ENCODE results near the gene CCDC198.

The CCDC198 gene

GRCh38 chr14:57479197-57479596, 14.5 kb downstream of the CCDC198 start:
- H3K9me3 ChIP-seq (ENCODE audit: control insufficient read depth, insufficient read depth, low read length) = no peaks in the 10 kb centered on the region
- no peaks in the 10 kb centered on the region for H3K36me3 ChIP-seq (ENCODE audit: control insufficient read depth, low read length)
- no peak overlapping the region for H3K4me2 ChIP-seq (ENCODE audit: low read length)
- no peak overlapping the region for H3K4me3 ChIP-seq (ENCODE audit: low read length)
- H3K79me2 ChIP-seq (ENCODE audit: control insufficient read depth, low read length) = no peaks in the 10 kb centered on the region
- H3F3A ChIP-seq (ENCODE audit: control insufficient read depth, insufficient read depth) = no peaks in the 10 kb centered on the region
- no peaks in the 10 kb centered on the region for H3K9me2 ChIP-seq (replicated peaks; ENCODE audit: control insufficient read depth, low read length)
- TF ChIP-seq CTCF (IDR thresholded peaks at IDR 0.05; ENCODE audit: low read depth, low read length, poor library complexity, severe bottlenecking) (no peak), EZH2phosphoT487 (IDR thresholded peaks at IDR 0.05; ENCODE audit: borderline replicate concordance, low read length) (no peak)
- H3K27me3 ChIP-seq (ENCODE audit: control insufficient read depth, low read length) = peaks cover 12% of the 10 kb centered on the region; the same call in 1 of the 2 replicates
- no peak overlapping the region for H3K27ac ChIP-seq (ENCODE audit: low read depth, low read length)
- no peaks in the 10 kb centered on the region for H4K20me1 ChIP-seq (ENCODE audit: control insufficient read depth, insufficient read depth, low read depth, low read length)
- peaks cover 16% of the 10 kb centered on the region for H3K4me1 ChIP-seq (ENCODE audit: control insufficient read depth, low read length)

DNA sequence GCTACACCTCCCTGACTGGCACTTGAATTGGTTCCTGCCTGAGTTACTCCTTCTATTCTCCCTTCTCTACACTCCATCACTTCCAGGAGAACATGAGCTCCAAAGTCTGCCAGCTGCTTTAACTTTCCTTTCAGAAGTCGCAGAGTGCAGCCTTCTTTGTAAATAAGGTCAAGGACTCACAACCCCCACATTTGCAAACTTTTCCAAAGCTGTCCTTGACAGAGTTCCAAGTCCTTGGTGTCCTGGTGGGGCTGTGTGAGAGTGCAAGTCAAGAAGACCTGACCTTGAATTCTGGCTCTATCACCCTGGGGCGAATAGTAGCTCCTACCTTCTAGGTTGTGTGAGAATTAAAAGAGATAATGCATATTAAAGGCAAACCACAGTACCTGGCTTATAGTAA, 15.6 kb downstream of the CCDC198 start:
- Histone ChIP-seq H3K4me1 (ENCODE audit: control insufficient read depth, low read length) (peaks cover 16% of the 10 kb centered on the region), H3K9me3 (ENCODE audit: control insufficient read depth, insufficient read depth, low read length) (no peaks in the 10 kb centered on the region), H3K9me2 (replicated peaks; ENCODE audit: control insufficient read depth, low read length) (no peaks in the 10 kb centered on the region), H4K20me1 (ENCODE audit: control insufficient read depth, insufficient read depth, low read depth, low read length) (no peaks in the 10 kb centered on the region), H3K79me2 (ENCODE audit: control insufficient read depth, low read length) (no peaks in the 10 kb centered on the region), H3K4me3 (ENCODE audit: low read length) (no peak overlapping the region), H3F3A (ENCODE audit: control insufficient read depth, insufficient read depth) (no peaks in the 10 kb centered on the region), H3K27me3 (ENCODE audit: control insufficient read depth, low read length) (peaks cover 13% of the 10 kb centered on the region; the same call in 1 of the 2 replicates), H3K36me3 (ENCODE audit: control insufficient read depth, low read length) (no peaks in the 10 kb centered on the region), H3K27ac (ENCODE audit: low read depth, low read length) (no peak overlapping the region), H3K4me2 (ENCODE audit: low read length) (no peak overlapping the region)
- TF ChIP-seq EZH2phosphoT487 (IDR thresholded peaks at IDR 0.05; ENCODE audit: borderline replicate concordance, low read length) = no peak
- no peak for TF ChIP-seq CTCF (IDR thresholded peaks at IDR 0.05; ENCODE audit: low read depth, low read length, poor library complexity, severe bottlenecking)

DNA sequence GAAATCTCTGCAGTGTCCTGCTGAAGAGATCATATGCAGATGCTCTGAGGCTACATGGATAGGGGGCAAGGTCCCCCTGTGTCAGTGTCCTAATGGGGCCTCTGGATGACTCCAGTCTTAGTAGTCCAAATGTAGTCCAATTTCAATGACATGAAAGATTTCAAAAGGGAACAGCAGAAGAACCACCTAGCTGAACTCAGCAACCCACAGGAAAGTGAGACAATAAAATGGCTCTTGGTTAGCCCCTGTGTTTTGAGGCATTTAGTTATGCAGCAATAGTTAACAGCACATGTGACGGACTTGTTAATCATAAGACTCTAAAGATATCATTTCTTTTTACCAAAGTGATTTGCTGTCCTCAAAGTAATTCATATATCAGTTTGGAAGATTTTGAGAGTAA, 22.7 kb downstream of the CCDC198 start:
- peaks cover 10% of the 10 kb centered on the region; the same call in 1 of the 2 replicates for H3K27me3 ChIP-seq (ENCODE audit: control insufficient read depth, low read length)
- no peaks in the 10 kb centered on the region for H4K20me1 ChIP-seq (ENCODE audit: control insufficient read depth, insufficient read depth, low read depth, low read length)
- H3K36me3 ChIP-seq (ENCODE audit: control insufficient read depth, low read length) = no peaks in the 10 kb centered on the region
- H3K9me3 ChIP-seq (ENCODE audit: control insufficient read depth, insufficient read depth, low read length) = no peaks in the 10 kb centered on the region
- no peak overlapping the region for H3K4me3 ChIP-seq (ENCODE audit: low read length)
- TF ChIP-seq EZH2phosphoT487 (IDR thresholded peaks at IDR 0.05; ENCODE audit: borderline replicate concordance, low read length) (no peak), CTCF (IDR thresholded peaks at IDR 0.05; ENCODE audit: low read depth, low read length, poor library complexity, severe bottlenecking) (no peak)
- no peak overlapping the region for H3K4me2 ChIP-seq (ENCODE audit: low read length)
- no peaks in the 10 kb centered on the region; the same call in 1 of the 2 replicates for H3K9me2 ChIP-seq (replicated peaks; ENCODE audit: control insufficient read depth, low read length)
- H3K4me1 ChIP-seq (ENCODE audit: control insufficient read depth, low read length) = no peaks in the 10 kb centered on the region
- H3K27ac ChIP-seq (ENCODE audit: low read depth, low read length) = no peak overlapping the region
- H3K79me2 ChIP-seq (ENCODE audit: control insufficient read depth, low read length) = no peaks in the 10 kb centered on the region
- no peaks in the 10 kb centered on the region for H3F3A ChIP-seq (ENCODE audit: control insufficient read depth, insufficient read depth)

Measured in DOHH2 (cell line).